Measurements from ENCODE around the gene ADAM29. TPM values are rescaled to one million over a fixed set of nuclear protein-coding genes. Genes with fewer than 3 reads are reported as not detected.

The ADAM29 gene
- total RNA-seq, 3 donors from 2014 or later, result not detected

DNA sequence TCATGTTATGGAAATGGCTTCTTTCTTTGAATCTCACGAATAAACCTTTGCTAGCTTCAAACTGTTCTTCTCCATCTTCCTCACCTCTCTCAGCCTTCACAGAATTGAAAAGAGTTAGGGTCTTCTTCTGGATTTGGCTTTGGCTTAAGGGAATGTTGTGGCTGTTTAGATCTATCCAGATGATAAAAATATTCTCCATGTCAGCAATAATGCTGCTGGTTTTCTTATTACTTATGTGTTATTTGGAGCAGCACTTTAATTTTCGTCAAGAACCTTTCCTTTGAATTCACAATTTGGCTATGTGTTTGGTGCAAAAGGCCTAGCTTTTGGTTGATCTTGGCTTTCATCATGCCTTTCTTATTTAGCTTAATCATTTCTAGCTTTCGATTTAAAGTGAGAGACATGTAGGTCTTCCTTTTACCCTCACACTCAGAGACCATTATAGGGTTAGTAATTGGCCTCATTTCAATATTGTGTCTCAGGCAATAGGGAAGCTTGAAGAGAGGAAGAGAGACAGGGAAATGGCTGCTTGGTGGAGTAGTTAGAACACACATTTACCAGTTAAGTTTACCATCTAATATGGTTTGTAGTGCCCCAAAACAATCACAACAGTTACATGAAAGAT is 5.1 kb upstream of the ADAM29 start:
- no peak for ATAC-seq
- TF ChIP-seq, protein P1, sequence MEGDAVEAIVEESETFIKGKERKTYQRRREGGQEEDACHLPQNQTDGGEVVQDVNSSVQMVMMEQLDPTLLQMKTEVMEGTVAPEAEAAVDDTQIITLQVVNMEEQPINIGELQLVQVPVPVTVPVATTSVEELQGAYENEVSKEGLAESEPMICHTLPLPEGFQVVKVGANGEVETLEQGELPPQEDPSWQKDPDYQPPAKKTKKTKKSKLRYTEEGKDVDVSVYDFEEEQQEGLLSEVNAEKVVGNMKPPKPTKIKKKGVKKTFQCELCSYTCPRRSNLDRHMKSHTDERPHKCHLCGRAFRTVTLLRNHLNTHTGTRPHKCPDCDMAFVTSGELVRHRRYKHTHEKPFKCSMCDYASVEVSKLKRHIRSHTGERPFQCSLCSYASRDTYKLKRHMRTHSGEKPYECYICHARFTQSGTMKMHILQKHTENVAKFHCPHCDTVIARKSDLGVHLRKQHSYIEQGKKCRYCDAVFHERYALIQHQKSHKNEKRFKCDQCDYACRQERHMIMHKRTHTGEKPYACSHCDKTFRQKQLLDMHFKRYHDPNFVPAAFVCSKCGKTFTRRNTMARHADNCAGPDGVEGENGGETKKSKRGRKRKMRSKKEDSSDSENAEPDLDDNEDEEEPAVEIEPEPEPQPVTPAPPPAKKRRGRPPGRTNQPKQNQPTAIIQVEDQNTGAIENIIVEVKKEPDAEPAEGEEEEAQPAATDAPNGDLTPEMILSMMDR (IDR thresholded peaks at IDR 0.05), result no peak
- H3K36me3 ChIP-seq (ENCODE audit: low read depth), result no peaks in the 10 kb centered on the region
- no peak overlapping the region for H3K4me3 ChIP-seq
- peaks cover 16% of the 10 kb centered on the region for H3K9me3 ChIP-seq
- intact Hi-C loops (cut with DNase I, micrococcal nuclease), result no loop called here
- H3K4me1 ChIP-seq (ENCODE audit: low read depth), result no peaks in the 10 kb centered on the region
- DNase-seq, result no peak

DNA sequence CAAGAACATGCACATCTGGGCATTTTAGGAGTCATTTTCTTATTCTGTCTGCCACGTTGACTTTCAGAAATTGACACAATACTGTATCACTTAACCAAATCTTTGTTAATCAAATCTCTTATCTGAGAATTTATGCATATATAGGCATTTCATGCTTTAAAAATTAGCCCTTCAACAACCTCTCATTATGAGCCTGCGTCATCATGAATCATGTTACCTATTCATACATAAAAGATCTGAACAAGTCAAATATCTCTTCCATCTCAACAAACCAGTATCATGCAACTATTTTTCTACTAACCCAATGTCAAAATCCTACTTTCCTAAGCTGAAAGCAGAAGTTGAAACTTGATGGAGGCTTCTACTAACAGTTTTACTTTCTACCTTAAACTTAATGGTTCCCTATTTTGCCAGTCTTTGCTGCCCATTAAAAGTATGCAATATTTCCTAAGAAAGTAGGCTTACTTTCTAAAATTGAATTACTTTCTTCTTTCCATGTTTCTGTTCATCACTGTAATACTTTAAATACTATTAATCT is 1.8 kb downstream of the ADAM29 start:
- H3K4me3 ChIP-seq, result no peak overlapping the region
- H3K9me3 ChIP-seq, result peaks cover 16% of the 10 kb centered on the region
- no peaks in the 10 kb centered on the region for H3K36me3 ChIP-seq (ENCODE audit: low read depth)
- TF ChIP-seq, protein P1 (IDR thresholded peaks at IDR 0.05), result no peak
- DNase-seq (no peak), ATAC-seq (no peak)
- no peaks in the 10 kb centered on the region for H3K4me1 ChIP-seq (ENCODE audit: low read depth)
- intact Hi-C loops (cut with DNase I, micrococcal nuclease), result no loop called here

DNA sequence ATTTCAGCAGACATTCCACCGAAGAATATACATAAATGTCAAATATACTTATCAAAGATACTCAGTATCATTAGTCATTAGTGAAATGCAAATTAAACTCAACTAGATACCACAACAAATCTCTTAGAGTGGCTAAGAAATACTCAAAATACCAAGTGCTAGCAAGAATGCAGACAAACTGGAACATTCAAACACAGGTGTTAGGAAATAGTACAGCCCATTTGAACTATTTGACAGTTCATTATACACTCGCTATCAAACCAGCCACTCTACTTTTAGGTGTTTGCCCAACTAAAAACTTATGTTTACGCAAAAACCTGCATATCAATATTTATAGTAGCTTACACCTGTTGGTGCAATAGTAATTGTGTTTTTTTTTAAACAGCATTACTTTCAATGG is 8.8 kb downstream of the ADAM29 start:
- no peaks in the 10 kb centered on the region for H3K4me1 ChIP-seq (ENCODE audit: low read depth)
- ATAC-seq (no peak), DNase-seq (no peak)
- no peaks in the 10 kb centered on the region for H3K36me3 ChIP-seq (ENCODE audit: low read depth)
- peaks cover 16% of the 10 kb centered on the region for H3K9me3 ChIP-seq
- intact Hi-C loops (cut with DNase I, micrococcal nuclease), result no loop called here
- H3K4me3 ChIP-seq, result no peak overlapping the region
- TF ChIP-seq, protein P1 (IDR thresholded peaks at IDR 0.05), result no peak

DNA sequence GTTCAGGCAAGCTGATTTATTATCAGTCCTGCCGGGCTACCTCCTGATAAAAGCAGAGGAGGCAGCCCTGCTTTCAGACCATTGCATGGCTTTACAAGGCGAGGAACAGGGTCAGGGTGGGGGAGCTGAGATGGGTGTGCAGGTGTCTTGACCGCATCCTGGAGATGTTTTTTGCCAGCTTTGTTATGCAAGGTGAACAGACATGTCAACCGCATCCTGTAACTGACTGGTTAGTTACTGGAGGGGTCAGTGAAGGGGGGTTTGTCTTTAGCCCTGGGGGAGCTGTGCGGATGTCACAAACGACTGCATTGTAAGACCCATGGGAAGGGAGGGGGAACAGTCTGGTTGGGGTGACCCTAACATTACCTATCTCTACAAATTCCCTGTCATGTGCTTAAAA is 10.0 kb downstream of the ADAM29 start:
- ATAC-seq (peak; percentile 47), DNase-seq (peak in 1 of 3 donors; percentile 30)
- Histone ChIP-seq H3K4me3 (no peak overlapping the region), H3K36me3 (ENCODE audit: low read depth) (no peaks in the 10 kb centered on the region), H3K4me1 (ENCODE audit: low read depth) (no peaks in the 10 kb centered on the region), H3K9me3 (peaks cover 8% of the 10 kb centered on the region)
- intact Hi-C loops (cut with DNase I, micrococcal nuclease), result no loop called here
- TF ChIP-seq, protein P1 (IDR thresholded peaks at IDR 0.05), result no peak

DNA sequence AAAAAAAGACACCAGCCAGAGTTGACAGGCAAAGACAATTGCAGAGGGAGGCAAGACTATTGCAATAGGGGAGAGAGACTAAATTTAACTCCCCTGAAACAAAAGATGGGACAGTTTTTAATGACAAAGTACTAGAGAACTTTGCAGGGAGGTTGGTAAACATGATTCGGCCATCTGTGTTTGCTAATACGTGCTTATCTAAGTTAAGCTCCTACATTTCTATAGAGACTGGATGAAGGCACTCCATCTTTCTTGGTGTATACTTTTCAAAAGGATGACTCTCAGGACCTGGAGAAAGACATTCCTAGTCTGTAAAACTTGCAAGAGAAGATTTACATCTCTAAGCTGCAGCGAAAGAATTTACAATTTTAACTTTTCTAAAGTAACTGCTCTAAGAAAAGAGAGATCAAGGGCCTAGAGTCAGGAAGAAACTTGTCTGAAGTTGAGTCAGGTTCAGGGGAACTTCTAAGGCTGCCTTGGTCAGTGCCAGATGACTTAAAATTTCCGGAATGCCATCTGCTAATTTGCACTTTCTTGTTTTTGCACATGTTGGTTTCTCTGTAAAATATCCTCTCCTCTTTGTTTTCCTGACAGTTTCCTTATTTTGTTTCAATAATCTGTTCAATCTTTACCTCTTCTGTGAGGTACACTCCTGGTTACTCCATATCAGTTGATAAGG is 10.6 kb downstream of the ADAM29 start:
- Histone ChIP-seq H3K4me1 (ENCODE audit: low read depth) (no peaks in the 10 kb centered on the region), H3K4me3 (no peak overlapping the region), H3K9me3 (peaks cover 7% of the 10 kb centered on the region), H3K36me3 (ENCODE audit: low read depth) (no peaks in the 10 kb centered on the region)
- no peak for DNase-seq
- intact Hi-C loops (cut with DNase I, micrococcal nuclease), result no loop called here
- TF ChIP-seq, protein P1 (IDR thresholded peaks at IDR 0.05), result no peak
- no peak for ATAC-seq
